IMR-90 (cell line): ENCODE measurements around the gene MPL. TPM values are rescaled to one million over a fixed set of nuclear protein-coding genes. Genes with fewer than 3 reads are reported as not detected.

ENCODE experiments used
- ATAC-seq: fragments of 200-7000 bp; cut with Tn5 transposase; 2 replicates; pipeline ENCODE4 v1.9.1; 2020; ENCODE audit warnings: low read depth, mild to moderate bottlenecking, moderate library complexity
- BruUV-seq: library from RNA; stranded (reverse); fragments of 400-500 nt; replicated peaks from 2 replicates; lab custom pipeline; 2021; lab: Mats Ljungman, UMichigan
- CTCF ChIA-PET: fragments of 300-600 bp; formaldehyde crosslinking; extraction: SDS; loops from one replicate; lab custom pipeline; 2021; ENCODE audit warnings: antibody characterized with exemption; lab: Yijun Ruan, JAX
- POLR2A ChIA-PET: fragments of 300-600 bp; sonication (Branson Sonifier 250); formaldehyde crosslinking; loops from one replicate; lab custom pipeline; 2022; ENCODE audit warnings: antibody characterized with exemption; ENCODE audit not compliant: unreplicated experiment; lab: Charles Lee
- DNase-seq: peaks from one replicate; pipeline ENCODE4 v3.0.0; 2013
- H2AFZ ChIP-seq: replicated peaks from 2 replicates; pipeline ENCODE3; 2013; ENCODE audit warnings: low read length, mild to moderate bottlenecking; ENCODE audit not compliant: poor library complexity
- H2AK5ac ChIP-seq: 2 replicates; pipeline ENCODE4 v1.6.1; 2013; ENCODE audit warnings: low read depth, low read length, inconsistent platforms
- H2AK9ac ChIP-seq: replicated peaks from 2 replicates; pipeline ENCODE3; 2013; ENCODE audit warnings: mild to moderate bottlenecking, low read depth, low read length, moderate library complexity; ENCODE audit not compliant: poor library complexity
- H2BK120ac ChIP-seq: 2 replicates; pipeline ENCODE4 v1.6.1; 2013; ENCODE audit warnings: low read depth, low read length, inconsistent platforms
- H2BK15ac ChIP-seq: 3 replicates; pipeline ENCODE4 v1.6.1; 2013; ENCODE audit warnings: low read depth, low read length, inconsistent platforms
- H2BK20ac ChIP-seq: 2 replicates; pipeline ENCODE4 v1.6.1; 2013; ENCODE audit warnings: low read depth, mild to moderate bottlenecking, inconsistent platforms, low read length, moderate library complexity
- H2BK5ac ChIP-seq: 2 replicates; pipeline ENCODE4 v1.6.1; 2013; ENCODE audit warnings: mild to moderate bottlenecking, low read depth, low read length, inconsistent platforms; ENCODE audit not compliant: poor library complexity, severe bottlenecking
- H3K14ac ChIP-seq: replicated peaks from 2 replicates; pipeline ENCODE4 v1.6.1; 2013; ENCODE audit warnings: low read depth, low read length, inconsistent platforms
- H3K18ac ChIP-seq: 2 replicates; pipeline ENCODE4 v1.6.1; 2013; ENCODE audit warnings: low read depth, low read length, control low read depth
- H3K23ac ChIP-seq: 2 replicates; pipeline ENCODE4 v1.6.1; 2013; ENCODE audit warnings: low read depth, low read length, inconsistent platforms
- H3K27ac ChIP-seq: 2 replicates; pipeline ENCODE4 v1.5.1; 2013; ENCODE audit warnings: mild to moderate bottlenecking, control low read depth, low read length; ENCODE audit not compliant: insufficient read depth
- H3K27me3 ChIP-seq: 2 replicates; pipeline ENCODE4 v1.6.1; 2013; ENCODE audit warnings: low read length; ENCODE audit not compliant: control insufficient read depth, insufficient read depth
- H3K36me3 ChIP-seq: 2 replicates; pipeline ENCODE4 v1.6.1; 2013; ENCODE audit warnings: low read length, mixed read lengths; ENCODE audit not compliant: control insufficient read depth, insufficient read depth
- H3K4ac ChIP-seq: 2 replicates; pipeline ENCODE4 v1.6.1; 2013; ENCODE audit warnings: low read depth, low read length, inconsistent platforms
- H3K4me1 ChIP-seq: 2 replicates; pipeline ENCODE4 v1.6.1; 2013; ENCODE audit warnings: low read length, mixed read lengths; ENCODE audit not compliant: control insufficient read depth, insufficient read depth
- H3K4me2 ChIP-seq: 2 replicates; pipeline ENCODE4 v1.6.1; 2013; ENCODE audit warnings: low read depth, mild to moderate bottlenecking, control low read depth, low read length, moderate library complexity
- H3K4me3 ChIP-seq: 2 replicates; pipeline ENCODE4 v1.5.1; 2013; ENCODE audit warnings: low read depth, mild to moderate bottlenecking, control low read depth, low read length, moderate library complexity; ENCODE audit not compliant: insufficient read depth
- H3K56ac ChIP-seq: 2 replicates; pipeline ENCODE4 v1.6.1; 2013; ENCODE audit warnings: low read length, inconsistent platforms; ENCODE audit not compliant: insufficient read depth; ENCODE audit errors: extremely low read depth
- H3K79me1 ChIP-seq, 2 experiments: 2 replicates each; pipeline ENCODE4 v1.6.1; 2013; ENCODE audit warnings: low read length in 2 of 2, inconsistent platforms in 1 of 2, low read depth in 1 of 2
- H3K9ac ChIP-seq: 2 replicates; pipeline ENCODE4 v1.6.1; 2013; ENCODE audit warnings: low read depth, low read length, control low read depth
- H3K9me1 ChIP-seq: 2 replicates; pipeline ENCODE4 v1.6.1; 2013; ENCODE audit warnings: low read length, inconsistent platforms; ENCODE audit not compliant: insufficient read depth
- H3K9me3 ChIP-seq: 2 replicates; pipeline ENCODE4 v1.6.1; 2013; ENCODE audit warnings: low read length; ENCODE audit not compliant: control insufficient read depth, insufficient read depth
- H4K20me1 ChIP-seq: 2 replicates; pipeline ENCODE4 v1.6.1; 2013; ENCODE audit warnings: low read length, inconsistent platforms; ENCODE audit not compliant: insufficient read depth
- H4K5ac ChIP-seq: 2 replicates; pipeline ENCODE4 v1.6.1; 2013; ENCODE audit warnings: mild to moderate bottlenecking, low read depth, low read length, control low read depth
- H4K8ac ChIP-seq, 2 experiments: 2 replicates each; pipeline ENCODE4 v1.6.1; 2013; ENCODE audit warnings: low read depth in 2 of 2, low read length in 2 of 2, control low read depth in 1 of 2, inconsistent platforms in 1 of 2
- H4K91ac ChIP-seq: 2 replicates; pipeline ENCODE4 v1.6.1; 2013; ENCODE audit warnings: low read depth, low read length, inconsistent platforms; ENCODE audit not compliant: insufficient read depth
- BHLHE40 ChIP-seq: fragments of 150-350 bp; IDR thresholded peaks from 2 replicates; pipeline ENCODE4 v1.6.1; 2016; ENCODE audit warnings: mild to moderate bottlenecking, low read depth, low read length
- CEBPB ChIP-seq: IDR thresholded peaks from 2 replicates; pipeline ENCODE4 v1.6.1; 2012; ENCODE audit warnings: low read depth, low read length, improper control_type of control experiment
- CHD1 ChIP-seq: IDR thresholded peaks from 2 replicates; pipeline ENCODE4 v1.6.1; 2012; ENCODE audit warnings: low read depth, low read length, improper control_type of control experiment
- FOS ChIP-seq: fragments of 150-350 bp; IDR thresholded peaks from 2 replicates; pipeline ENCODE4 v1.6.1; 2016; ENCODE audit warnings: low read depth, low read length
- MAZ ChIP-seq: IDR thresholded peaks from 2 replicates; pipeline ENCODE4 v1.6.1; 2012; ENCODE audit warnings: low read depth, mild to moderate bottlenecking, low read length, improper control_type of control experiment, moderate library complexity, borderline replicate concordance
- NFE2L2 ChIP-seq: fragments of 150-350 bp; IDR thresholded peaks from 2 replicates; pipeline ENCODE4 v1.6.1; 2016; ENCODE audit warnings: low read depth, mild to moderate bottlenecking, low read length
- RAD21 ChIP-seq: IDR thresholded peaks from 2 replicates; pipeline ENCODE4 v1.6.1; 2012; ENCODE audit warnings: low read length, improper control_type of control experiment
- RCOR1 ChIP-seq: IDR thresholded peaks from 2 replicates; pipeline ENCODE4 v1.6.1; 2012; ENCODE audit warnings: mild to moderate bottlenecking, low read length, improper control_type of control experiment; ENCODE audit not compliant: insufficient replicate concordance
- SMC3 ChIP-seq: fragments of 150-350 bp; IDR thresholded peaks from 2 replicates; pipeline ENCODE4 v1.6.1; 2016; ENCODE audit warnings: low read depth, mild to moderate bottlenecking, antibody characterized with exemption, low read length, moderate library complexity
- WGBS, 2 experiments: methylation state at CpG; one replicate each; pipeline versions ENCODE4 v1.1.5 to v1.1.7; 2013; ENCODE audit warnings: missing lambda C conversion rate in 2 of 2; ENCODE audit not compliant: insufficient read length in 1 of 2; ENCODE audit errors: extremely low coverage in 2 of 2; 5-methylcytosine and 5-hydroxymethylcytosine counted together
- dilution Hi-C: fragments of 300-500 bp; cut with HindIII; formaldehyde crosslinking; loops from one replicate; pipeline ENCODE4 v1.14.3; 2018; ENCODE audit warnings: low sequenced_read_pairs; ENCODE audit not compliant: unreplicated experiment
- in situ Hi-C: fragments of 300-500 bp; cut with MboI; formaldehyde crosslinking; loops from 3 replicates; pipeline ENCODE4 v1.14.3; 2019; ENCODE audit warnings: low sequenced_read_pairs, inconsistent platforms, mixed read lengths
- intact Hi-C: fragments of 100-400 bp; cut with micrococcal nuclease; formaldehyde crosslinking; loops from 2 replicates; pipeline ENCODE4 v1.10.0; 2022
- polyA plus RNA-seq, 3 experiments: library from polyadenylated mRNA; depleted of rRNA; stranded (reverse); fragments of >200 nt; gene quantifications; 2 replicates each; pipeline ENCODE4 v1.2.3, GENCODE V29; 2012; ENCODE audit warnings: low replicate concordance in 1 of 3
- total RNA-seq: library from RNA; depleted of rRNA; stranded (reverse); fragments of >200 nt; gene quantifications from 2 replicates; pipeline ENCODE4 v1.2.3, GENCODE V29; 2012
- TF ChIP-seq, protein P1 (sequence below): fragments of 150-350 bp; IDR thresholded peaks from 2 replicates; pipeline ENCODE4 v1.6.1; 2017; ENCODE audit warnings: mild to moderate bottlenecking, antibody characterized with exemption, low read length, low read depth

The MPL gene
- total and polyA plus RNA-seq, 2 of the 4 experiments (the other 2 are of a cell fraction), result 0.12 TPM; not detected in 1

DNA sequence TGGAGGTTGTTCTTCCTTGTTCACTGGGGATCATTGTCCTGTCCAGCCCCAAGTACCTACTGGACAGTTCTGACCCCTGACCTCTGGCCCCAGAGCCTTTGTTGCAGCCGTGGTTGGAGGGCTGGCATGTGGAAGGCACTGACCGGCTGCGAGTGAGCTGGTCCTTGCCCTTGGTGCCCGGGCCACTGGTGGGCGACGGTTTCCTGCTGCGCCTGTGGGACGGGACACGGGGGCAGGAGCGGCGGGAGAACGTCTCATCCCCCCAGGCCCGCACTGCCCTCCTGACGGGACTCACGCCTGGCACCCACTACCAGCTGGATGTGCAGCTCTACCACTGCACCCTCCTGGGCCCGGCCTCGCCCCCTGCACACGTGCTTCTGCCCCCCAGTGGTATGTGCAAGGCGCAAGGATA lies 25.4 kb upstream of the MPL start:
- Histone ChIP-seq H2AK5ac (no peak overlapping the region), H3K79me1 (no peaks in the 10 kb centered on the region), H3K27ac (no peak overlapping the region), H3K23ac (no peak overlapping the region), H3K27me3 (peaks cover 2% of the 10 kb centered on the region; the same call in 1 of the 2 replicates), H3K4me3 (no peak overlapping the region), H3K4ac (no peak overlapping the region), H3K9ac (no peak overlapping the region), H2BK15ac (no peak overlapping the region), H3K4me2 (no peak overlapping the region), H2BK5ac (no peak overlapping the region), H4K5ac (no peak overlapping the region), H3K36me3 (no peaks in the 10 kb centered on the region), H4K20me1 (no peaks in the 10 kb centered on the region; the same call in 1 of the 2 replicates), H3K9me1 (0 out of 2 replicates have a peak, but pooled peaks cover 3% of the 10 kb centered on the region), H4K8ac (no peak overlapping the region), H2AFZ (no peak overlapping the region), H3K56ac (no peak overlapping the region), H3K4me1 (no peaks in the 10 kb centered on the region), H3K14ac (no peak overlapping the region), H2BK20ac (no peak overlapping the region), H3K9me3 (no peaks in the 10 kb centered on the region), H4K91ac (no peak overlapping the region), H2BK120ac (no peak overlapping the region), H2AK9ac (no peak overlapping the region), H3K18ac (no peak overlapping the region)
- BruUV-seq, result no TSS peak
- CTCF ChIA-PET, result no interaction called here
- ATAC-seq, result no peak
- POLR2A ChIA-PET, result no interaction called here
- TF ChIP-seq NFE2L2 (no peak), SMC3 (no peak), RCOR1 (no peak), FOS (no peak), BHLHE40 (no peak), MAZ (no peak), CHD1 (no peak), CEBPB (no peak), RAD21 (no peak)
- TF ChIP-seq, protein P1, sequence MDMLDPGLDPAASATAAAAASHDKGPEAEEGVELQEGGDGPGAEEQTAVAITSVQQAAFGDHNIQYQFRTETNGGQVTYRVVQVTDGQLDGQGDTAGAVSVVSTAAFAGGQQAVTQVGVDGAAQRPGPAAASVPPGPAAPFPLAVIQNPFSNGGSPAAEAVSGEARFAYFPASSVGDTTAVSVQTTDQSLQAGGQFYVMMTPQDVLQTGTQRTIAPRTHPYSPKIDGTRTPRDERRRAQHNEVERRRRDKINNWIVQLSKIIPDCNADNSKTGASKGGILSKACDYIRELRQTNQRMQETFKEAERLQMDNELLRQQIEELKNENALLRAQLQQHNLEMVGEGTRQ, result no peak
- dilution Hi-C loops, result no loop called here
- no peak for DNase-seq
- WGBS, 2 experiments, result 96% methylated on average over 5 of the region's 19 CpGs; no CpG with 5 or more reads in 1 of the 2 experiments
- intact Hi-C loops, result no loop called here
- in situ Hi-C loops, result no loop called here
